NB4 (cell line): Measurements from ENCODE around the gene CEBPB.

Experiments used
- DNase-seq: peaks from one replicate; pipeline ENCODE4 v3.0.0; 2010; ENCODE audit warnings: low read depth
- H3K4me3 ChIP-seq: one replicate; pipeline ENCODE4 v1.5.1; 2011; ENCODE audit warnings: mild to moderate bottlenecking, low read depth, low read length, moderate library complexity
- CTCF ChIP-seq: IDR thresholded peaks from one replicate; pipeline ENCODE4 v1.5.1; 2012; ENCODE audit warnings: low read depth, low read length
- MAX ChIP-seq: IDR thresholded peaks from 2 replicates; pipeline ENCODE4 v1.6.1; 2011; ENCODE audit warnings: low read depth, low read length
- MYC ChIP-seq: IDR thresholded peaks from 2 replicates; pipeline ENCODE4 v1.6.1; 2011; ENCODE audit warnings: low read depth, low read length
- POLR2A ChIP-seq: IDR thresholded peaks from 2 replicates; pipeline ENCODE4 v1.6.1; 2011; ENCODE audit warnings: mild to moderate bottlenecking; ENCODE audit not compliant: insufficient read length; ENCODE audit errors: extremely low read depth

Gene CEBPB

GRCh38 chr20:50186987-50187402 lies 3.6 kb upstream of the CEBPB start:
- TF ChIP-seq MYC (peak; percentile 41; the same call in 1 of the 2 replicates), MAX (peak; percentile 36), POLR2A (no peak), CTCF (no peak)
- H3K4me3 ChIP-seq, result no peak overlapping the region
- no peak for DNase-seq

GRCh38 chr20:50187403-50188051 lies 3.1 kb upstream of the CEBPB start:
- peak; percentile 73 for DNase-seq
- H3K4me3 ChIP-seq, result no peak overlapping the region
- 0 out of 2 replicates have a peak, but pooled peaks have one; percentile 3 for TF ChIP-seq MYC
- TF ChIP-seq CTCF, result no peak

GRCh38 chr20:50188287-50188688 lies 2.3 kb upstream of the CEBPB start:
- DNase-seq, result no peak
- no peak for TF ChIP-seq MYC
- no peak overlapping the region for H3K4me3 ChIP-seq

- TF ChIP-seq CTCF (no peak), MYC (no peak), POLR2A (no peak), MAX (no peak)
- DNase-seq, result no peak
- no peak overlapping the region for H3K4me3 ChIP-seq
These were observed 1.6 kb upstream of the CEBPB start for GRCh38 chr20:50188879-50189680.

- TF ChIP-seq POLR2A, result no peak
- no peak for TF ChIP-seq CTCF
- TF ChIP-seq MAX, result no peak
- TF ChIP-seq MYC, result no peak
- no peak overlapping the region for H3K4me3 ChIP-seq
- DNase-seq, result peak; percentile 49
These were observed 864 bp upstream of the CEBPB start for GRCh38 chr20:50189681-50190250.

GRCh38 chr20:50191065-50191543 lies 474 bp downstream of the CEBPB start:
- peak; percentile 81 for DNase-seq
- no peak for TF ChIP-seq MYC
- no peak for TF ChIP-seq POLR2A
- no peak for TF ChIP-seq CTCF
- no peak for TF ChIP-seq MAX
- peak overlapping the region; percentile 75 for H3K4me3 ChIP-seq
